Activated CD8-positive, alpha-beta memory T cell treated with anti-CD3 and anti-CD28 coated beads, Interleukin-2, amount 50 U/mL, for 1 hour (primary cell): Measurements from ENCODE around the gene NRAP.

Experiments used
- DNase-seq: peaks from one replicate; pipeline ENCODE4 v3.0.0-alpha.2; 2020; ENCODE audit errors: extremely low read depth

NRAP gene

GRCh38 chr10:113631684-113632367 is 32.0 kb downstream of the NRAP start:
- no peak for DNase-seq

- DNase-seq = no peak
Measured at GRCh38 chr10:113630929-113631533, 32.8 kb downstream of the NRAP start.

- no peak for DNase-seq
Measured at GRCh38 chr10:113628607-113629153, 35.2 kb downstream of the NRAP start.

- DNase-seq = no peak
Measured at GRCh38 chr10:113627836-113628235, 36.0 kb downstream of the NRAP start.

GRCh38 chr10:113626809-113627355 is 37.0 kb downstream of the NRAP start:
- DNase-seq = no peak

- no peak for DNase-seq
Measured at GRCh38 chr10:113625461-113626186, 38.2 kb downstream of the NRAP start.

- DNase-seq = no peak
Measured at GRCh38 chr10:113622831-113623230, 41.0 kb downstream of the NRAP start.

- no peak for DNase-seq
Measured at GRCh38 chr10:113621799-113622198, 42.0 kb downstream of the NRAP start.

GRCh38 chr10:113620936-113621335 is 42.9 kb downstream of the NRAP start:
- DNase-seq = no peak

GRCh38 chr10:113620511-113620910 is 43.3 kb downstream of the NRAP start:
- DNase-seq = no peak

- no peak for DNase-seq
Measured at GRCh38 chr10:113619401-113619800, 44.4 kb downstream of the NRAP start.

GRCh38 chr10:113618338-113618737 is 45.5 kb downstream of the NRAP start:
- DNase-seq = no peak

GRCh38 chr10:113617086-113617485 is 46.8 kb downstream of the NRAP start:
- DNase-seq = no peak

GRCh38 chr10:113616244-113617074 is 47.4 kb downstream of the NRAP start:
- no peak for DNase-seq

GRCh38 chr10:113613977-113614690 is 49.7 kb downstream of the NRAP start:
- no peak for DNase-seq

GRCh38 chr10:113613427-113613826 is 50.4 kb downstream of the NRAP start:
- no peak for DNase-seq

GRCh38 chr10:113612154-113612553 is 51.7 kb downstream of the NRAP start:
- no peak for DNase-seq

- no peak for DNase-seq
Measured at GRCh38 chr10:113610631-113611601, 52.9 kb downstream of the NRAP start.

- no peak for DNase-seq
Measured at GRCh38 chr10:113609704-113610108, 54.1 kb downstream of the NRAP start.
